GM15510 (cell line): ENCODE data around the gene HARS2.

Source experiments
- POLR2A ChIP-seq: IDR thresholded peaks from 3 replicates; pipeline ENCODE4 v1.6.1; 2011; ENCODE audit warnings: borderline replicate concordance; ENCODE audit not compliant: insufficient read length; ENCODE audit errors: extremely low read depth

The HARS2 gene

GRCh38 chr5:140690941-140691924, at the start of gene HARS2, which contains the start of gene HARS1:
TSS of gene HARS2 (plus strand) at chr5:140691455. CDS start at chr5:140691649, 194 bp downstream.
TSS of gene HARS1 (minus strand) at chr5:140691370. CDS start at chr5:140691304, 66 bp downstream.
- TF ChIP-seq POLR2A, result peak; percentile 95

GRCh38 chr5:140641716-140642115, 49.5 kb upstream of the HARS2 start:
- TF ChIP-seq POLR2A, result no peak

- TF ChIP-seq POLR2A, result no peak
Observed at GRCh38 chr5:140642718-140643117, 48.5 kb upstream of the HARS2 start.

- TF ChIP-seq POLR2A, result no peak
Observed at GRCh38 chr5:140647042-140647419, 44.2 kb upstream of the HARS2 start.

- TF ChIP-seq POLR2A, result no peak
Observed at GRCh38 chr5:140658870-140659269, 32.4 kb upstream of the HARS2 start.

- no peak for TF ChIP-seq POLR2A
Observed at GRCh38 chr5:140664030-140664358, 27.3 kb upstream of the HARS2 start.

GRCh38 chr5:140664359-140665119, 26.7 kb upstream of the HARS2 start, which contains the start of gene WDR55:
TSS of gene WDR55 (plus strand) at chr5:140664904. CDS start at chr5:140664913, 9 bp downstream.
- TF ChIP-seq POLR2A, result peak; percentile 96

GRCh38 chr5:140671472-140672125, 19.7 kb upstream of the HARS2 start:
- TF ChIP-seq POLR2A, result no peak

- TF ChIP-seq POLR2A, result no peak
Observed at GRCh38 chr5:140672455-140673186, 18.6 kb upstream of the HARS2 start.

GRCh38 chr5:140673187-140673976, 17.9 kb upstream of the HARS2 start, which contains the start of gene DND1:
TSS of gene DND1 (minus strand) at chr5:140673576. CDS start at chr5:140673542, 34 bp downstream.
- TF ChIP-seq POLR2A, result no peak

GRCh38 chr5:140674211-140674610, 17.0 kb upstream of the HARS2 start:
- TF ChIP-seq POLR2A, result no peak

GRCh38 chr5:140674629-140675028, 16.6 kb upstream of the HARS2 start:
- TF ChIP-seq POLR2A, result no peak

GRCh38 chr5:140677947-140678346, 13.3 kb upstream of the HARS2 start:
- TF ChIP-seq POLR2A, result no peak
